GM10266 (cell line): ENCODE measurements around the gene ZNF592.

ENCODE experiments used
- DNase-seq: peaks from one replicate; pipeline ENCODE4 v3.0.0; 2012; ENCODE audit errors: extremely low spot score
- CTCF ChIP-seq: IDR thresholded peaks from 2 replicates; pipeline ENCODE4 v1.5.1; 2012; ENCODE audit warnings: mild to moderate bottlenecking, low read depth; ENCODE audit not compliant: control insufficient read depth, insufficient read depth; ENCODE audit errors: missing control alignments

Gene ZNF592

GRCh38 chr15:84830036-84830435, 81.6 kb downstream of the ZNF592 start:
- no peak for DNase-seq
- no peak for TF ChIP-seq CTCF

- DNase-seq = no peak
- no peak for TF ChIP-seq CTCF
Observed at GRCh38 chr15:84831028-84831427, 82.6 kb downstream of the ZNF592 start.

- no peak for DNase-seq
- TF ChIP-seq CTCF = no peak
Observed at GRCh38 chr15:84831613-84832012, 83.2 kb downstream of the ZNF592 start.

- DNase-seq = no peak
Observed at GRCh38 chr15:84832448-84833040, 84.2 kb downstream of the ZNF592 start.

GRCh38 chr15:84833447-84834228, 85.2 kb downstream of the ZNF592 start:
- TF ChIP-seq CTCF = no peak

More at GRCh38 chr15:84832448-84833040, 84.2 kb downstream of the ZNF592 start:
- no peak for TF ChIP-seq CTCF

GRCh38 chr15:84834229-84834955, 86.0 kb downstream of the ZNF592 start:
- DNase-seq = no peak
- no peak for TF ChIP-seq CTCF

More at GRCh38 chr15:84833447-84834228, 85.2 kb downstream of the ZNF592 start:
- DNase-seq = no peak
